K562 (cell line): Measurements from ENCODE around the gene LZTR1. TPM values are rescaled to one million over a fixed set of nuclear protein-coding genes. Genes with fewer than 3 reads are reported as not detected.

ENCODE experiments used
- ATAC-seq: fragments of 200-7000 bp; cut with Tn5 transposase; 3 replicates; pipeline ENCODE4 v1.9.1; 2020; ENCODE audit warnings: moderate library complexity
- BruUV-seq: library from RNA; stranded (reverse); fragments of 400-500 nt; replicated peaks from 2 replicates; lab custom pipeline; 2021; lab: Mats Ljungman, UMichigan
- CTCF ChIA-PET: fragments of 300-600 bp; formaldehyde crosslinking; extraction: SDS; loops from one replicate; lab custom pipeline; 2021; ENCODE audit warnings: low intra/inter-chr PET ratio; lab: Yijun Ruan, JAX
- POLR2A ChIA-PET: fragments of 300-600, 350-650 bp; sonication (Branson Sonifier 250); formaldehyde crosslinking; extraction: SDS; loops from one replicate; lab custom pipeline; 2021; ENCODE audit warnings: antibody characterized with exemption, inconsistent platforms; lab: Yijun Ruan, JAX
- DNase-seq, 4 experiments: peaks; one replicate each; pipeline versions ENCODE4 v3.0.0 to v3.0.0-alpha.2; 2011 to 2018; ENCODE audit warnings: low spot score in 3 of 4, mixed read lengths in 3 of 4; ENCODE audit errors: extremely low read depth in 1 of 4
- FAIRE-seq: peaks from 2 replicates; lab custom pipeline; 2011; peaks lifted over from hg19 to GRCh38; lab: Jason Lieb, UNC
- H2AFZ ChIP-seq: 2 replicates; pipeline ENCODE4 v1.6.0; 2011; ENCODE audit warnings: low read depth, low read length, control low read depth, inconsistent platforms
- H3K27ac ChIP-seq: fragments of 200-600 bp; 3 replicates; pipeline ENCODE4 v1.8.0; 2011; ENCODE audit warnings: low read depth, mild to moderate bottlenecking, control low read depth, inconsistent platforms, low read length, moderate library complexity, mixed read lengths; ENCODE audit errors: extremely low read depth
- H3K27me3 ChIP-seq, 2 experiments: fragments of 300-600 bp in 1 of 2; 2 replicates in 1 of 2; 3 replicates in 1 of 2; pipeline versions ENCODE4 v1.6.0 to v1.8.0; 2011; ENCODE audit warnings: inconsistent platforms in 2 of 2, low read length in 2 of 2, mild to moderate bottlenecking in 1 of 2, mixed read lengths in 1 of 2, moderate library complexity in 1 of 2; ENCODE audit not compliant: control insufficient read depth in 2 of 2, insufficient read depth in 2 of 2
- H3K36me3 ChIP-seq: fragments of 300-600 bp; 3 replicates; pipeline ENCODE4 v1.8.0; 2011; ENCODE audit warnings: mild to moderate bottlenecking, low read length, inconsistent platforms; ENCODE audit not compliant: control insufficient read depth, insufficient read depth
- H3K4me1 ChIP-seq, 2 experiments: fragments of 200-600 bp in 1 of 2; replicated peaks in 1 of 2; 2 replicates in 1 of 2; 3 replicates in 1 of 2; pipeline versions ENCODE4 v1.5.1 to v1.8.0; 2011; ENCODE audit warnings: inconsistent platforms in 2 of 2, low read length in 2 of 2, mild to moderate bottlenecking in 1 of 2, mixed read lengths in 1 of 2, moderate library complexity in 1 of 2; ENCODE audit not compliant: control insufficient read depth in 2 of 2, insufficient read depth in 2 of 2
- H3K4me2 ChIP-seq: 2 replicates; pipeline ENCODE4 v1.6.1; 2011; ENCODE audit warnings: low read length, control low read depth, inconsistent platforms, mixed read lengths; ENCODE audit not compliant: insufficient read depth
- H3K4me3 ChIP-seq: fragments of 200-600 bp; sonication (generic), shearing (Covaris generic); 2 replicates; pipeline ENCODE4 v1.5.1; 2016; ENCODE audit warnings: control low read depth, inconsistent platforms
- H3K79me2 ChIP-seq: fragments of 200-600 bp; 3 replicates; pipeline ENCODE4 v1.8.0; 2011; ENCODE audit warnings: low read length, inconsistent platforms; ENCODE audit not compliant: control insufficient read depth, insufficient read depth
- H3K9ac ChIP-seq, 2 experiments: 2 replicates each; pipeline versions ENCODE4 v1.6.0 to v1.6.1; 2011; ENCODE audit warnings: low read depth in 2 of 2, low read length in 2 of 2, control low read depth in 1 of 2, inconsistent platforms in 1 of 2, mild to moderate bottlenecking in 1 of 2, mixed read lengths in 1 of 2; ENCODE audit not compliant: insufficient read depth in 1 of 2
- H3K9me1 ChIP-seq: one replicate; pipeline ENCODE4 v1.6.0; 2011; ENCODE audit warnings: inconsistent platforms, mild to moderate bottlenecking, low read length, moderate library complexity; ENCODE audit not compliant: control insufficient read depth, insufficient read depth
- H3K9me3 ChIP-seq: replicated peaks from 2 replicates; pipeline ENCODE4 v1.5.1; 2011; ENCODE audit warnings: low read depth, low read length, inconsistent platforms; ENCODE audit not compliant: control insufficient read depth, insufficient read depth
- H4K20me1 ChIP-seq: replicated peaks from 2 replicates; pipeline ENCODE4 v1.6.1; 2011; ENCODE audit warnings: low read length, inconsistent platforms, mixed read lengths; ENCODE audit not compliant: control insufficient read depth, insufficient read depth
- ZNF764 ChIP-seq: fragments of 250-450 bp; sonication (Bioruptor Pico); IDR thresholded peaks from 2 replicates; pipeline ENCODE4 v1.4.0; 2020; ENCODE audit warnings: low read depth, mild to moderate bottlenecking, moderate library complexity
- WGBS: fragments of 100-300 bp; shearing (Covaris generic); methylation state at CpG from one replicate; pipeline ENCODE4 v1.1.6; 2016; ENCODE audit warnings: low coverage, mixed read lengths; ENCODE audit not compliant: insufficient coverage; ENCODE audit errors: missing lambda C conversion rate; 5-methylcytosine and 5-hydroxymethylcytosine counted together
- in situ Hi-C: fragments of 300-500 bp; cut with MboI; formaldehyde crosslinking; loops from 4 replicates; pipeline ENCODE4 v1.15.0; 2018; ENCODE audit warnings: inconsistent platforms, mixed read lengths
- intact Hi-C: fragments of 100-400 bp; cut with micrococcal nuclease; formaldehyde crosslinking; loops from 2 replicates; pipeline ENCODE4 v1.14.2; 2022
- polyA plus RNA-seq, 8 experiments: library from polyadenylated mRNA; depleted of rRNA in 4 of 8; stranded (reverse) in 5 of 8; unstranded in 3 of 8; fragments of >200 nt; fragmentation: Nextera tagmentation in 2 of 8; fragmentation: Illumina TruSeq in 1 of 8; extraction: Ambion mirVana in 2 of 8; extraction: Trizol in 1 of 8; gene quantifications; 2 replicates each; pipeline versions ENCODE4 v1.2.1 to v1.2.3, GENCODE V29; 2011 to 2014; ENCODE audit warnings: inconsistent platforms in 1 of 8, missing spikeins in 1 of 8
- total RNA-seq, 7 experiments: library from RNA; depleted of rRNA in 6 of 7; stranded (reverse); fragments of >200 nt in 6 of 7; fragmentation: Illumina TruSeq in 2 of 7; extraction: Trizol in 2 of 7; gene quantifications; 2 replicates each; pipeline versions ENCODE4 v1.2.1 to v1.2.3, GENCODE V29; 2011 to 2021; ENCODE audit warnings: low replicate concordance in 1 of 7
- TF ChIP-seq, protein P1 (sequence below), 2 experiments: fragments of 450-650 bp; IDR thresholded peaks; 2 replicates each; pipeline ENCODE4 v1.6.1; 2018; ENCODE audit warnings: mild to moderate bottlenecking in 2 of 2, low read depth in 1 of 2; ENCODE audit not compliant: partially characterized antibody in 2 of 2
- TF ChIP-seq, protein P2 (sequence below): fragments of 250-450 bp; sonication (Bioruptor Pico); IDR thresholded peaks from 2 replicates; pipeline ENCODE4 v1.4.0; 2020; ENCODE audit warnings: mild to moderate bottlenecking, moderate library complexity

The LZTR1 gene
- total and polyA plus RNA-seq, 9 of the 15 experiments (the other 6 are each of a cell fraction or from before 2014, with no cell fraction given) = 2.2 to 135 (median 63.0) TPM

DNA sequence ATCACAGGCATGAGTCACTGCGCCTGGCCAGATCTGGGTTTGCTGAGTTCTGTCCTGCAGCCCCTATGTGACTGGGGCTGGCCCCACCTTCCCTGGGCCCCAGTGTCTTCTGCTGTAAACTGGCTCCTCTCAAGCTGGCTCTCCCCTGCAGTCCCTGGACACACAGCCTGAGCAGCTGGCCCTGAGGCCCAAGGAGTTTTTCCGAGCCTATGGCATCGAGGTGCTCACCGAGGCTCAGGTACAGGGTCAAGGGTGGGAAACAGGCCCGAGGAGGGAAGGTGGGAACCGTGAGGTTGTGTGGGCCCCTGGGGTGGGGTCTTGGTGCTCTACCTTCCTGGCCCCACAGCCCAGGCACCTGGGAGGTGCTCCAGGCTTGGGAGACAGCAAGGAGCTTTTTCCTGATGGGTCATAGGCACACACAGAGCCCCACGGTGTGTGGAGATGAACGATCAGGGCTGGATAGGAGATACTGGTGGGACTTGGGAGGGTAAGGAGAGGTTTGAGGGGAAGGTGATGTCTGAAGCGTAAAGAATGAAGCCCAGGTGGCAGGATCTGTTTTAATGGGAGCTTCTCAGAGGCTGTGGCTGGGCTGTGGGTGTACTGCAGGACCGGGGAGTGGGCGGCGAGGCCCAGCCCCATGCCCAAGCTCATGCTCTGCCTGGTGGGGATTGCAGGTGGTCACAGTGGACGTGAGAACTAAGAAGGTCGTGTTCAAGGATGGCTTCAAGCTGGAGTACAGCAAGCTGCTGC lies 6.4 kb upstream of the LZTR1 start (continued):
- TF ChIP-seq, protein P1, sequence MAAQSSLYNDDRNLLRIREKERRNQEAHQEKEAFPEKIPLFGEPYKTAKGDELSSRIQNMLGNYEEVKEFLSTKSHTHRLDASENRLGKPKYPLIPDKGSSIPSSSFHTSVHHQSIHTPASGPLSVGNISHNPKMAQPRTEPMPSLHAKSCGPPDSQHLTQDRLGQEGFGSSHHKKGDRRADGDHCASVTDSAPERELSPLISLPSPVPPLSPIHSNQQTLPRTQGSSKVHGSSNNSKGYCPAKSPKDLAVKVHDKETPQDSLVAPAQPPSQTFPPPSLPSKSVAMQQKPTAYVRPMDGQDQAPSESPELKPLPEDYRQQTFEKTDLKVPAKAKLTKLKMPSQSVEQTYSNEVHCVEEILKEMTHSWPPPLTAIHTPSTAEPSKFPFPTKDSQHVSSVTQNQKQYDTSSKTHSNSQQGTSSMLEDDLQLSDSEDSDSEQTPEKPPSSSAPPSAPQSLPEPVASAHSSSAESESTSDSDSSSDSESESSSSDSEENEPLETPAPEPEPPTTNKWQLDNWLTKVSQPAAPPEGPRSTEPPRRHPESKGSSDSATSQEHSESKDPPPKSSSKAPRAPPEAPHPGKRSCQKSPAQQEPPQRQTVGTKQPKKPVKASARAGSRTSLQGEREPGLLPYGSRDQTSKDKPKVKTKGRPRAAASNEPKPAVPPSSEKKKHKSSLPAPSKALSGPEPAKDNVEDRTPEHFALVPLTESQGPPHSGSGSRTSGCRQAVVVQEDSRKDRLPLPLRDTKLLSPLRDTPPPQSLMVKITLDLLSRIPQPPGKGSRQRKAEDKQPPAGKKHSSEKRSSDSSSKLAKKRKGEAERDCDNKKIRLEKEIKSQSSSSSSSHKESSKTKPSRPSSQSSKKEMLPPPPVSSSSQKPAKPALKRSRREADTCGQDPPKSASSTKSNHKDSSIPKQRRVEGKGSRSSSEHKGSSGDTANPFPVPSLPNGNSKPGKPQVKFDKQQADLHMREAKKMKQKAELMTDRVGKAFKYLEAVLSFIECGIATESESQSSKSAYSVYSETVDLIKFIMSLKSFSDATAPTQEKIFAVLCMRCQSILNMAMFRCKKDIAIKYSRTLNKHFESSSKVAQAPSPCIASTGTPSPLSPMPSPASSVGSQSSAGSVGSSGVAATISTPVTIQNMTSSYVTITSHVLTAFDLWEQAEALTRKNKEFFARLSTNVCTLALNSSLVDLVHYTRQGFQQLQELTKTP (IDR thresholded peaks at IDR 0.05; ENCODE audit: low read depth in 1 of 2, partially characterized antibody in 2 of 2) = no peak

DNA sequence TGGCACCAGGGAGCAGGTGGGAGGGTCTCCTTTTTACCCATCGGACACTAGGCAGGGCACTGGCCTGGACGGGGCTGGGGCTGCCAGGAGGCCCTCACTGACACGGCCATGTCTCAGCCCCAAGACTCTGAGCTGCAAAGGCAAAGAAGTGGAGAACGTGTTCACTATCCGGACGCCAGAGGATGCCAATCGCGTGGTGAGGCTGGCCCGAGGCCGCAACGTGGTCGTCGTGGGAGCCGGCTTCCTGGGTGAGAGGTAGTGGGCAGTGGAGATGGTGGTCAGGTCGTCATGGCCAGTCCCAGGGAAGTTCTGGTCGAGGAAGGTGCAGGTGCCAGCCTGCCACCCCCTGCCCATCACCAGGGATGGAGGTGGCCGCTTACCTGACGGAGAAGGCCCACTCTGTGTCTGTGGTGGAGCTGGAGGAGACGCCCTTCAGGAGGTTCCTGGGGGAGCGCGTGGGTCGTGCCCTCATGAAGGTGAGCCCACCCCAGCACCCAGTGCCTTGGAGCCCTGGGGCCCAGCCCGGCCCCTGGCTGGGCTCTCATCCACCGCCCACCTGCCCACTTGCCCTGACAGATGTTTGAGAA lies 5.7 kb upstream of the LZTR1 start:
- no peak for FAIRE-seq
- Histone ChIP-seq H3K9me1 (no peaks in the 10 kb centered on the region), H3K4me1 (peaks cover 9 to 53% of the 10 kb centered on the region in 2 experiments), H3K4me2 (no peak overlapping the region), H3K27ac (no peak overlapping the region), H3K27me3 (peaks cover 37 to 61% of the 10 kb centered on the region in 2 experiments; a peak in 4 of 5 replicates), H3K4me3 (no peak overlapping the region), H3K79me2 (peaks cover 5% of the 10 kb centered on the region; the same call in 2 of the 3 replicates), H3K9ac (peak overlapping the region in 1 of 2 experiments; percentile 66; a peak in 2 of 4 replicates), H2AFZ (no peak overlapping the region), H4K20me1 (peaks cover 5% of the 10 kb centered on the region), H3K9me3 (peaks cover 11% of the 10 kb centered on the region), H3K36me3 (no peaks in the 10 kb centered on the region)
- intact Hi-C loops (no loop called here), in situ Hi-C loops (no loop called here)
- ChIA-PET CTCF (no interaction called here), POLR2A (interaction anchor here (0.6 to 64.4 kb wide), 9 partner anchors 9 to 216 kb away, joined by 3 to 1556 read pairs (median 5); partner anchors contain the start of genes AIFM3, CRKL and THAP7)
- DNase-seq = no peak
- WGBS = 26% methylated on average over 24 of the region's 24 CpGs
- ATAC-seq = no peak
- TF ChIP-seq, protein P2, sequence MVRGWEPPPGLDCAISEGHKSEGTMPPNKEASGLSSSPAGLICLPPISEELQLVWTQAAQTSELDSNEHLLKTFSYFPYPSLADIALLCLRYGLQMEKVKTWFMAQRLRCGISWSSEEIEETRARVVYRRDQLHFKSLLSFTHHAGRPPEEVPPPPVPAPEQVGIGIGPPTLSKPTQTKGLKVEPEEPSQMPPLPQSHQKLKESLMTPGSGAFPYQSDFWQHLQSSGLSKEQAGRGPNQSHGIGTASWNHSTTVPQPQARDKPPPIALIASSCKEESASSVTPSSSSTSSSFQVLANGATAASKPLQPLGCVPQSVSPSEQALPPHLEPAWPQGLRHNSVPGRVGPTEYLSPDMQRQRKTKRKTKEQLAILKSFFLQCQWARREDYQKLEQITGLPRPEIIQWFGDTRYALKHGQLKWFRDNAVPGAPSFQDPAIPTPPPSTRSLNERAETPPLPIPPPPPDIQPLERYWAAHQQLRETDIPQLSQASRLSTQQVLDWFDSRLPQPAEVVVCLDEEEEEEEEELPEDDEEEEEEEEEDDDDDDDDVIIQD (CRISPR knock-in tag) = no peak
- peak; percentile 32; the same call in 1 of the 2 replicates for TF ChIP-seq ZNF764
- BruUV-seq = no TSS peak
